ENCODE measurements around the gene MED25.

The MED25 gene

DNA sequence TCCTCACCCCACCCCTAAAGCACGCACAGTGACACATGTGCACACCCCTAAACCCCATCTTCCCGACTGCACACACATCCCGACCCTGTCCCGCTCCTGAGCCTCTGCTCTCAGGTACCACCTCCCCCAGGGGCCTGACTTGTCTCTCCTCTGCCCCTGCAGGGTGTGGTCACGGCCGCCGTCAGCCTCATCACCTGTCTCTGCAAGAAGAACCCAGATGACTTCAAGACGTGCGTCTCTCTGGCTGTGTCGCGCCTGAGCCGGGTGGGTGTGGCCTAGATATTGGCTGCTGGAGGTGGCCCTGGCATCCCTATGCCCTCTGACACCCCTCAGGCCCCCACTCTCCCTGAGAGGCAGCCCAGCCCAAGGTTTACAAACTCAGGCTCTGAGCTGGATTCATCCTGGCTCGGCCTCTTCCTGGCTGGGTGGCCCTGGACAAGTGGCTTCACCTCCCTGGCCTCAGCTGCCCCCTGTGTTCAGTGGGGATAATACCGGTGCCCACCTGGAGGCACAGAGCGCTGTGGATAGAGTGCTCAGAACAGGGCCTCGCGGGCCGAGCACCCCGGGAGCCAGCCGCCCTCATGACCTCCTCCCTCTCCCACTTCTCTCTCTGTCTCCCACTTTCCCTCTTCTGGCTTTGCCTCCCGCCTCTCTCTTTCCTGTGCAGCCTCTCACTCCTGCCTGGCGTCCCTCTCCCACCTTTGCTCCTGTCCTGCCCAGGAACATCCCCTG is 25.1 kb upstream of the MED25 start:
- TF ChIP-seq USF1 (IDR thresholded peaks at IDR 0.05): no peak
- TF ChIP-seq TCF12 (IDR thresholded peaks at IDR 0.05; ENCODE audit: low read depth): no peak
- TF ChIP-seq TAF1 (IDR thresholded peaks at IDR 0.05; ENCODE audit: low read depth): no peak
- TF ChIP-seq, protein P1, sequence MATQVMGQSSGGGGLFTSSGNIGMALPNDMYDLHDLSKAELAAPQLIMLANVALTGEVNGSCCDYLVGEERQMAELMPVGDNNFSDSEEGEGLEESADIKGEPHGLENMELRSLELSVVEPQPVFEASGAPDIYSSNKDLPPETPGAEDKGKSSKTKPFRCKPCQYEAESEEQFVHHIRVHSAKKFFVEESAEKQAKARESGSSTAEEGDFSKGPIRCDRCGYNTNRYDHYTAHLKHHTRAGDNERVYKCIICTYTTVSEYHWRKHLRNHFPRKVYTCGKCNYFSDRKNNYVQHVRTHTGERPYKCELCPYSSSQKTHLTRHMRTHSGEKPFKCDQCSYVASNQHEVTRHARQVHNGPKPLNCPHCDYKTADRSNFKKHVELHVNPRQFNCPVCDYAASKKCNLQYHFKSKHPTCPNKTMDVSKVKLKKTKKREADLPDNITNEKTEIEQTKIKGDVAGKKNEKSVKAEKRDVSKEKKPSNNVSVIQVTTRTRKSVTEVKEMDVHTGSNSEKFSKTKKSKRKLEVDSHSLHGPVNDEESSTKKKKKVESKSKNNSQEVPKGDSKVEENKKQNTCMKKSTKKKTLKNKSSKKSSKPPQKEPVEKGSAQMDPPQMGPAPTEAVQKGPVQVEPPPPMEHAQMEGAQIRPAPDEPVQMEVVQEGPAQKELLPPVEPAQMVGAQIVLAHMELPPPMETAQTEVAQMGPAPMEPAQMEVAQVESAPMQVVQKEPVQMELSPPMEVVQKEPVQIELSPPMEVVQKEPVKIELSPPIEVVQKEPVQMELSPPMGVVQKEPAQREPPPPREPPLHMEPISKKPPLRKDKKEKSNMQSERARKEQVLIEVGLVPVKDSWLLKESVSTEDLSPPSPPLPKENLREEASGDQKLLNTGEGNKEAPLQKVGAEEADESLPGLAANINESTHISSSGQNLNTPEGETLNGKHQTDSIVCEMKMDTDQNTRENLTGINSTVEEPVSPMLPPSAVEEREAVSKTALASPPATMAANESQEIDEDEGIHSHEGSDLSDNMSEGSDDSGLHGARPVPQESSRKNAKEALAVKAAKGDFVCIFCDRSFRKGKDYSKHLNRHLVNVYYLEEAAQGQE (IDR thresholded peaks at IDR 0.05; ENCODE audit: low read depth): no peak
- no peak for TF ChIP-seq YY1 (IDR thresholded peaks at IDR 0.05; ENCODE audit: low read depth)
- TF ChIP-seq MAX (IDR thresholded peaks at IDR 0.05): no peak
- TF ChIP-seq RAD21 (IDR thresholded peaks at IDR 0.05; ENCODE audit: low read depth): no peak
- TF ChIP-seq CEBPB (IDR thresholded peaks at IDR 0.05): no peak
- TF ChIP-seq ZBTB7A (IDR thresholded peaks at IDR 0.05; ENCODE audit: low read depth): no peak
- no peak for TF ChIP-seq FOXM1 (IDR thresholded peaks at IDR 0.05; ENCODE audit: borderline replicate concordance, low read depth)
- no peak for TF ChIP-seq EP300 (IDR thresholded peaks at IDR 0.05; ENCODE audit: borderline replicate concordance)
- TF ChIP-seq CREB1 (IDR thresholded peaks at IDR 0.05; ENCODE audit: low read depth): no peak
- no peak for TF ChIP-seq EGR1 (IDR thresholded peaks at IDR 0.05)

DNA sequence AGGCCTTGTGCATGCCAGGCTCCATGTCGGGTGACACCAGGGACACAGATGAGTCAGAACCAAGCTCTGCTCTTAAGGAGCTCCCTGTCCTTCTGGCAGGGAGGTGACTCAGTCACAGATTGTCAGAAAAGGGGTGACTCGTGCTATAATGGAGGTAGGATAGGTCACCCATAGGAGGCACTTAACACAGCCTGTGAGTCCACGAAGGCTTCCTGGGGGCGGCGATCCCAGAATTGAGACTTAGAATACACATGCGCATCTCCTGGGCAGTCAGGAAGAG is 24.6 kb upstream of the MED25 start:
- TF ChIP-seq MAX (IDR thresholded peaks at IDR 0.05): no peak
- TF ChIP-seq EP300 (IDR thresholded peaks at IDR 0.05; ENCODE audit: borderline replicate concordance): no peak
- no peak for TF ChIP-seq TAF1 (IDR thresholded peaks at IDR 0.05; ENCODE audit: low read depth)
- no peak for TF ChIP-seq CREB1 (IDR thresholded peaks at IDR 0.05; ENCODE audit: low read depth)
- no peak for TF ChIP-seq CEBPB (IDR thresholded peaks at IDR 0.05)
- no peak for TF ChIP-seq NFIC (IDR thresholded peaks at IDR 0.05)
- TF ChIP-seq ZBTB7A (IDR thresholded peaks at IDR 0.05; ENCODE audit: low read depth): no peak
- TF ChIP-seq USF1 (IDR thresholded peaks at IDR 0.05): no peak
- TF ChIP-seq RAD21 (IDR thresholded peaks at IDR 0.05; ENCODE audit: low read depth): no peak
- no peak for TF ChIP-seq YY1 (IDR thresholded peaks at IDR 0.05; ENCODE audit: low read depth)
- no peak for TF ChIP-seq TEAD4 (IDR thresholded peaks at IDR 0.05)
- TF ChIP-seq, protein P1 (IDR thresholded peaks at IDR 0.05; ENCODE audit: low read depth): no peak
- no peak for TF ChIP-seq EGR1 (IDR thresholded peaks at IDR 0.05)
- no peak for TF ChIP-seq FOXM1 (IDR thresholded peaks at IDR 0.05; ENCODE audit: borderline replicate concordance, low read depth)
- no peak for TF ChIP-seq TCF12 (IDR thresholded peaks at IDR 0.05; ENCODE audit: low read depth)

DNA sequence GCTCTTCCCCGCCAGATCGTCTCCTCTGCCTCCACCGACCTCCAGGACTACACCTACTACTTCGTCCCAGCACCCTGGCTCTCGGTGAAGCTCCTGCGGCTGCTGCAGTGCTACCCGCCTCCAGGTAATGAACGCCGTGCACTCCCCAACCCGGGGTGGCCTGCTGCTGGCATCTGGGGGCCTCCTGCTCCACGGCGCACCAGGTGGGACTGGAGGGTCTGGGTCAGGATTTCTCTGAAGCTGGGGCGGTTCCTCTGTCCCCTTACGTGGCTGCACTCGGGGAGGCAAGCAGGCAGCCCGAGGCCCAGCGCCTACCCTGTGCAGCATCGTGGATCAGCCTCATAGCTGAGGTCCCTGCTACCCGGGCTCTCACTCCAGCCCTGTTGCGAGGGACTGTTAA is 22.5 kb upstream of the MED25 start:
- TF ChIP-seq TCF12 (IDR thresholded peaks at IDR 0.05; ENCODE audit: low read depth) (no peak), YY1 (IDR thresholded peaks at IDR 0.05; ENCODE audit: low read depth) (no peak), NFIC (IDR thresholded peaks at IDR 0.05) (no peak), EGR1 (IDR thresholded peaks at IDR 0.05) (no peak), CEBPB (IDR thresholded peaks at IDR 0.05) (no peak), FOXM1 (IDR thresholded peaks at IDR 0.05; ENCODE audit: borderline replicate concordance, low read depth) (no peak), TEAD4 (IDR thresholded peaks at IDR 0.05) (no peak), EP300 (IDR thresholded peaks at IDR 0.05; ENCODE audit: borderline replicate concordance) (no peak), CREB1 (IDR thresholded peaks at IDR 0.05; ENCODE audit: low read depth) (no peak), ZBTB7A (IDR thresholded peaks at IDR 0.05; ENCODE audit: low read depth) (no peak), USF1 (IDR thresholded peaks at IDR 0.05) (no peak), TAF1 (IDR thresholded peaks at IDR 0.05; ENCODE audit: low read depth) (no peak), MAX (IDR thresholded peaks at IDR 0.05) (no peak), RAD21 (IDR thresholded peaks at IDR 0.05; ENCODE audit: low read depth) (no peak)
- TF ChIP-seq, protein P1 (IDR thresholded peaks at IDR 0.05; ENCODE audit: low read depth): no peak

Data from Ishikawa (cell line).